Adipocyte (in vitro differentiated cells): ENCODE data around the gene PRKAG1.

Source experiments
- DNase-seq: peaks from one replicate; pipeline ENCODE4 v3.0.0-alpha.2; 2015; ENCODE audit warnings: low read depth
- H3K27me3 ChIP-seq: replicated peaks from 2 replicates; pipeline ENCODE4 v1.7.0; 2013; ENCODE audit warnings: mild to moderate bottlenecking, low read length, moderate library complexity; ENCODE audit not compliant: control insufficient read depth, insufficient read depth
- H3K36me3 ChIP-seq: 2 replicates; pipeline ENCODE4 v1.7.0; 2013; ENCODE audit warnings: low read length, mild to moderate bottlenecking, moderate library complexity; ENCODE audit not compliant: control insufficient read depth, insufficient read depth, severe bottlenecking
- H3K4me1 ChIP-seq: 2 replicates; pipeline ENCODE4 v1.7.0; 2013; ENCODE audit warnings: mild to moderate bottlenecking, low read length, moderate library complexity; ENCODE audit not compliant: control insufficient read depth, insufficient read depth
- H3K4me3 ChIP-seq: 2 replicates; pipeline ENCODE4 v1.7.0; 2013; ENCODE audit warnings: mild to moderate bottlenecking, low read length, moderate library complexity
- H3K9ac ChIP-seq: 2 replicates; pipeline ENCODE4 v1.7.0; 2013; ENCODE audit warnings: mild to moderate bottlenecking, low read length, moderate library complexity
- H3K9me3 ChIP-seq: 2 replicates; pipeline ENCODE4 v1.7.0; 2013; ENCODE audit warnings: mild to moderate bottlenecking, low read length, moderate library complexity; ENCODE audit not compliant: control insufficient read depth

The PRKAG1 gene

DNA sequence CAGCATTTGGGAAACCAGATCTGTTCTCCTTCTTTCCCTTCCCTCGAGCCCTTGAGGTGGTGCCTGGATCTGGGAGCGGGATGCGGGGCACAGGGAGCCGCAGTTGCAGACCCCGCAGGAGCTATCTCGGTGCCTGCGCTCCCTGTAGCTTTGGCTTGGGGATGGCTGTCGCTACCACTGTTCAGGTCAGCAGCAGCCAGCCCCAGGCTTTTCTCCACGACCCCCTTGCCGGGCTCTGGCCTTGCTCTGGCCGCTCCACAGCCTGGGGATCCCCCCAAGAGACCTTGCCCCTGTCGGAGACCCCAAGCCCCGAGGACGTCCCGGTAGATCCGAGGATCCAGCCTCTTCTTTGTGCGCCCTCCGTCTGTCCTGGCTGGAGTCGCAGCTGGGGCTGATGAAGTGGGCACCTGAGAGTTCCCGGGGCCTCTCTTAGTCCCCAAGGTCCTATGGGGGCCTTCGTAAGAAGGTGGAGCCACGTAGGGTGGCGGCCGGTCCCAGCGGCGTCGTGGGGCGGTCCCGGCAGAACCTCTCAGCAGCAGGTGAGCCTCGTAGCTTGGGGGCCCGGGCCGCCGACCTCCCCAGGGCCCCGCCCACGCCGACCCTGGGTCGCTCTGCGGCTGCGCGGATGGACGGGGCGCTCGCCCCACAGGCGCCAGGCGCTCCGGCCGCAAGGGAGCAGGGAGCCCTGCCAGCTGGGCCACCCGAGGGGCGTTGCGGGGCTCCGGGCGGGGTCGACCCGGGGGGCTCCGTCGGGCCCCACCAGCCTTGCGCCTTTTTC lies 20.7 kb downstream of the PRKAG1 start:
- H3K27me3 ChIP-seq, result peaks cover 16% of the 10 kb centered on the region
- peaks cover 18% of the 10 kb centered on the region for H3K4me1 ChIP-seq
- H3K4me3 ChIP-seq, result peak overlapping the region; percentile 68
- H3K9ac ChIP-seq, result no peak overlapping the region
- no peak for DNase-seq
- peaks cover 24% of the 10 kb centered on the region for H3K36me3 ChIP-seq
- no peaks in the 10 kb centered on the region for H3K9me3 ChIP-seq

DNA sequence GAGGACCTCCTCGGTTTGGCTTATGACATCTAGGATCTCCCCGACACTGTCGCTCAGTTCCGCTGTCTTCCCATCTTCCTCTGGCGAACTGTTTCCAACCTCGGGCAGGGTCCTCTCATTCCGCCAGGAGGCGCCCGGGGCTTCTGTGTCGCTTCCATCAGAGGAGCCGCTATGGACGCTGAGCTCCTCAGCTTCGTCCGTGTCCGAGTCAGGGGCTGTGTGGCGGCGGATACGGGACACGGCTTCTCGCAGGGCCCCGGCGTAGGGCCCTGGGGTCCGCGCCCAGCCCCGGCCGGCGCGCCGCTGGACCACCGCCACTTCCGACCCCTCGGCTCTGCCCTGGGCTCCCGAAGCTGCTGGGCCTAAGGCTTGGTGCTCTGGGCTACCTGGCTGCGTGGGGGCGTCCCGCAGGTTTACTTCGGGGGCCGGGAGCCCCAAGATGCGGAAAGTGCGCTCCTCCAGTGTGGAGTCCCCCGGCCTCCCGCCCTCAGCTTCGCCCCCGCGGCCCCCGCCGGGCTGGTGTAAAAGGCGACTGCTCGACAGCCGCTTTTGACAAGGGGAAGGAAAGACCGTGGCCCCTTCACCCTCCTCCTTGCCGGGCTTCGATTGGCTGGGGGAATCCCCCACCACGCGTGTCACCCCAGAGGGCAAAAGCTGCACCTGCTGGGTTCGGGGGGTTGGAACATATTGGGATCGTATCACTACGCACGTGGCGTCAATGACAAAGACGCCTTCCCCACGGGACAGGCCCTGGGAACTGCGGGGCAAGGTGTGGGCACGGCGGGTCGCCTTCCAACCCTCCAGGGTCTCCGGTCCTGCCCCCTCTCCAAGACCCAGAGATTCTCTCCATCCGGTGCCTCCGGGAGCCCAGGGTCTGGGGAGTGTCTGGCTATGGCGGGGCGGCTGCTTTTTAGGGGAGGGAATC lies 21.5 kb downstream of the PRKAG1 start:
- Histone ChIP-seq H3K36me3 (peaks cover 16% of the 10 kb centered on the region), H3K4me1 (peaks cover 18% of the 10 kb centered on the region), H3K9me3 (no peaks in the 10 kb centered on the region), H3K27me3 (peaks cover 18% of the 10 kb centered on the region), H3K4me3 (peak overlapping the region; percentile 60), H3K9ac (no peak overlapping the region)
- peak; percentile 87 for DNase-seq

DNA sequence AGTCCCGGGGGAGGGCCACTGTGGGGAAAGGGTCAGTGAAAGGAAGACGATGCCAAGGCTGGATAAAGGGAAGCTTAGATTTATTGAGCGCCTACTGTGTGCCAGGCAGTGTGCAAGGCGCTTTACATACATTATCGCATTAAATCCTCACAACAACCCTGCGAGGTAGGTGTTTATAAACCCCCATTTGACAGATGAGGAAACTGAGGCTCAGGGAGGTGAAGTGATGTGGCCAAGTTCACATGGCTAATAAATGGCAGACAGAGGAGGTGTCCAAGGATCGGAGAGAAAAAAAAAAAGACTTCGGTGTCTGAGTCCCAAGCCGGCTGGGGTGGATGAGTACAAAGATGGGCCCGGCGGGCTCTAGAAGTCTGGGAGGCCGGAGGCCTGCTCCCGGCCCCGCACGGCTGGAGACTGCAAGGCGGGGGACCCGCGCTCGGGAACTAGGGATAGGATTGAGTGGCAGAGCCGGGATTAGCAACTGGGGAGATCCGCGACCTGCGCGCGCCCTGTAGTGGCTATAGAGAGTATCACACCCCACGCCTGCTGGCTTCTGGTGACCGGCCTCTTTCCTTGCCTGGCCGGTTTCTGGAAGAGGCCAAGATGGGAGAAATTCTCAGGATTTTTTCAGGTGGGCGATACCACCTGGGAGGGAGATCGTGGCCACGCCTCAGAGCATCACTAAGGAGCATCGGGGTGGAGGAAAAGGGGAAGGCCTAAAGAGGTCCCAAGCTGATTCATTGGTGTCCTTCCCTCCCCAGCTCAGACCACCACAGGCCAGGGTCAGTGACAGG lies 23.3 kb downstream of the PRKAG1 start:
- peak; percentile 94 for DNase-seq
- H3K9me3 ChIP-seq, result no peaks in the 10 kb centered on the region
- peak overlapping the region; percentile 38 for H3K9ac ChIP-seq
- peak overlapping the region; percentile 66 for H3K4me3 ChIP-seq
- peaks cover under 1% of the 10 kb centered on the region for H3K36me3 ChIP-seq
- H3K4me1 ChIP-seq, result peaks cover 15% of the 10 kb centered on the region
- H3K27me3 ChIP-seq, result peaks cover 29% of the 10 kb centered on the region

DNA sequence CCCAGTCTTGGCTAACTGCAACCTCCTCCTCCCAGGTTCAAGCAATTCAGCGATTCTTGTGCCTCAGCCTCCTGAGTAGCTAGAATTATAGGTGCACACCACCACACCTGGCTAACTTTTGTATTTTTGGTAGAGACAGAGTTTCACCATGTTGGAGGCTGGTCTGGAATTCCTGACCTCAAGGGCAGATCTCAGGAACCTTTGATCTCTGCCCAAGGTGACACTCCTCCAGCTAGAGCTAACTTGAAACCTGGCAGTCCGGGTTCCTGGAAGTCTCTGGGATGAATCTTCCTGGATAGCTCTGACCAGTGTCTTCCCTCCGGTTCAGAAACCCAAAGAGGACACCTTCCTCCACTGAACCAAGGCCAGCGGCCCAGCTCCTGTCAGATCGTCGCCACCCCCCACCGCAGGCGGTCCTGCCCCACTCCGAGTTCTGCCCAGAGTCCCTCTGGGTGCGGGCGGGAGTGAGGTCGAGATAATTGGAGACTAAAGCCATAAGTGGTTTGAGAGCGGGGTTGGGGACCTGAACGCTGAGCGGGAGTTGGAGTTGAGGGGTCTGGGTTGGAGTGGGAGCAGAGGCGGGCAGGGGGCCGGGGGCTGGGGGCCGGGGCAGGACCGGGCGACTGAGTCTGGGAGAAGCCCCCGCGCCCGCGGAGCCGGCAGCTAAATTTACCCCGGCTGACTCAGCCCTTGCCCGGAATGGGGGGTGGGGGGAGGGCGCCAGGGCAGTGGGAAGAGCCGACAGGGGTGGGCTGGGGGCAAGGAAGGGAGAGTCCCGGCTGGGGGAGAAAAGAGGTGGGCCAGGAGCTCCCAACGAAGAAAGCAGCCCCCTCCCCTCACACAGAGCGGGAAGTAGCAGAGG lies 24.1 kb downstream of the PRKAG1 start:
- peaks cover 7% of the 10 kb centered on the region for H3K4me1 ChIP-seq
- no peak overlapping the region for H3K4me3 ChIP-seq
- H3K27me3 ChIP-seq, result peaks cover 35% of the 10 kb centered on the region
- DNase-seq, result no peak
- H3K9ac ChIP-seq, result no peak overlapping the region
- no peaks in the 10 kb centered on the region for H3K36me3 ChIP-seq
- no peaks in the 10 kb centered on the region for H3K9me3 ChIP-seq

DNA sequence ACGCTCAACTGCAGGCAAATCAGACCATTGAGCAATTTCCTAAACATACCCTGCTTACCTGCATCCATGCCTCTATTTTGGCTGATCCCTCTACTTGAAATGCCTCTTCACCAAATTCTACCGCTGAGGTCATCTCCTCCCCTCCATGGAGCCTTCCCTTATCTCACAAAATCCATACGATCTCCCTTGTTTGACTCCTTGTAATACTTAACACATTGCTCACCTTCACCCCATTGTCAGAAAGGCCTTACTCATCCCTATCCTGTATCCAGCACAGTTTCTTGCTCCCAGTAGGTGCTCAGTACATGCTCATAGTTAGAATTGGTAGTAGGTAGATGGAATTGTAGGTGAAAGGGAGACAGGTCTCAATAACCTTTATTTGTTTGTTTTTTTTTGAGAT lies 24.8 kb downstream of the PRKAG1 start:
- H3K27me3 ChIP-seq, result peaks cover 42% of the 10 kb centered on the region
- H3K9ac ChIP-seq, result no peak overlapping the region
- H3K4me3 ChIP-seq, result no peak overlapping the region
- peaks cover 4% of the 10 kb centered on the region for H3K4me1 ChIP-seq
- no peak for DNase-seq
- H3K9me3 ChIP-seq, result no peaks in the 10 kb centered on the region
- no peaks in the 10 kb centered on the region for H3K36me3 ChIP-seq

DNA sequence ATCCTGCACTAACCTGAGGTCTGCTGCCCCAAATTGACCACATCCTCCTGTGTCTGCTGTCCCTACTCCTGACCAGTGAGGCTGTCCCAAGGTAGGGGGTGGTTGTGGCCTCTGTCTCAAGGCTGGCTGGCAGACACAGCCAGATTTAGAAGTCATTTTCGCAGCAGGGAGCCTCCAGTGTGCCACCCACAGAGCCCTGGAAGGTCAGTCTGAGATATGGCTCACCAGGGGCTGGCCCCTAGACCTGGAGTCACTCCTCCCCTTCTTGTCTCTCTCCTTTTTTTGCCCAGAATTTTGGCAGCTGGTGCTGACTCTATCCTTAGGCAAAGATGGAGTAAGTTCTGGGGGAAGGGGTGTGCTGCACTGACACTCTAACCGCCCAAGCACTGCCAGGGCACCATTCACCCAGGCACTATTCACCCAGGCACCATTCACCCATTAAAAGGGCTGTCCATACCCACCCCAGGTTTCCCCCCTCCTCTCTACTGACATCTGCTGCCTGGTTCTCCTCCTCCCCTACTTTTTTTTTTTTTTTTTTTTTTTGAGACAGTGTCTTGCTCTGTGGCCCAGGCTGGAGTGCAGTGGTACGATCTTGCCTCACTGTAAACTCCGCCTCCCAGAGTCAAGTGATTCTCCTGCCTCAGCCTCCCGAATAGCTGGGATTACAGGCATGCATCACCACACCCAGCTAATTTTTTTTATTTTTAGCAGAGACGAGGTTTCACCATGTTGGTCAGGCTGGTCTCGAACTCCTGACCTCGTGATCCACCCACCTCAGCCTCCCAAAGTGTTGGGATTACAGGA lies 27.1 kb downstream of the PRKAG1 start:
- Histone ChIP-seq H3K36me3 (no peaks in the 10 kb centered on the region), H3K9ac (no peak overlapping the region), H3K9me3 (no peaks in the 10 kb centered on the region), H3K4me1 (no peaks in the 10 kb centered on the region), H3K27me3 (peaks cover 62% of the 10 kb centered on the region), H3K4me3 (no peak overlapping the region)
- DNase-seq, result no peak

DNA sequence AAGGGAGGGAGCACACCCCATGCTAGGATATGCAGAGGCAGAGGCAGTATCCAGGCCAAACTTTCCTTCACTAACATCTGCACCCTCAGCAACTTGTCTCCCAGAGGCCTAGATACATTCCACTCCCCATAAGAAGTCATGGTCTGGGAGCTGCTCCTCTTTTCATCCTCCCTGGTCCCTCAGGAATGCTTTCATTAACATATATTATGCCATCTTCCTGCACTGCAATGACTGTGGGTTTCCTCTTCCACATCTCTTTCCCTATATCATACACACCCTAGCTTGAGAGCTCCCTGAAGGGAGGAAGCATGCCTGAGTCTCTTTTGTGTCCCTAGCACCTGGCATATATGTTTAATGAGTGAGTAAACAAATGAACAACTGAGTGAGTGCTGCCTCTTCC lies 28.0 kb downstream of the PRKAG1 start:
- H3K36me3 ChIP-seq, result no peaks in the 10 kb centered on the region
- DNase-seq, result no peak
- peaks cover 71% of the 10 kb centered on the region for H3K27me3 ChIP-seq
- no peak overlapping the region for H3K9ac ChIP-seq
- H3K4me1 ChIP-seq, result no peaks in the 10 kb centered on the region
- no peak overlapping the region for H3K4me3 ChIP-seq
- H3K9me3 ChIP-seq, result no peaks in the 10 kb centered on the region

DNA sequence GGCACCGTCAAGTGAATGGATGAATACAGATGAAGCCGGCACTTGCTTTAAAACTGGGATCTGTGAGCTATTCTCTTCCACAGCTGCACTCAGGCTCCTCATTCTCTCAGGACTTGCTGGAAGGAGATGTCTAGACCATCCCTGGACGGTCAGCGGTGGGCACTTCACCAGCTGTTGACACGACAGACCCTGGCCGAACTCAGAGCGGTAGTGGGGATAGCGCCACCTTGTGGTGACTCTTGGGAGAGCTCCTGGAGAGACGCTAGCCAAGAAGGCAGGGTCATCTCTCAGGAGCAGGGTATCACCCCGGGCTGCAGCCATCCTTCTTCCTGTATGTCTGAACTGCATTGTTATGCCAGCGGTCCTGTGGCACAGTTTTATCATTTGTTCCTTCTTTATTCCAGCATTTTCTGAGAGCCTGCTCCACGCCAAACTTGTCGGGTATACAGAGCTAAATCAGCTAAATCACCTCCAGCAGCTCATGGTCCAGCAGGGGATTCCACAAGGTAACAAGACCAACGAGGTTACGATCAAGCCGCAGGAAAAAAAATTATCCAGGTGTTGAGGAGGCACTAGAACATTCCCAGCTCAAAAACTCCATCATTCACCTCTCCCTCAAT lies 30.4 kb downstream of the PRKAG1 start:
- H3K27me3 ChIP-seq, result peaks cover 76% of the 10 kb centered on the region
- no peak overlapping the region for H3K4me3 ChIP-seq
- no peak overlapping the region for H3K9ac ChIP-seq
- DNase-seq, result peak; percentile 81
- H3K9me3 ChIP-seq, result no peaks in the 10 kb centered on the region
- H3K36me3 ChIP-seq, result no peaks in the 10 kb centered on the region
- H3K4me1 ChIP-seq, result no peaks in the 10 kb centered on the region

DNA sequence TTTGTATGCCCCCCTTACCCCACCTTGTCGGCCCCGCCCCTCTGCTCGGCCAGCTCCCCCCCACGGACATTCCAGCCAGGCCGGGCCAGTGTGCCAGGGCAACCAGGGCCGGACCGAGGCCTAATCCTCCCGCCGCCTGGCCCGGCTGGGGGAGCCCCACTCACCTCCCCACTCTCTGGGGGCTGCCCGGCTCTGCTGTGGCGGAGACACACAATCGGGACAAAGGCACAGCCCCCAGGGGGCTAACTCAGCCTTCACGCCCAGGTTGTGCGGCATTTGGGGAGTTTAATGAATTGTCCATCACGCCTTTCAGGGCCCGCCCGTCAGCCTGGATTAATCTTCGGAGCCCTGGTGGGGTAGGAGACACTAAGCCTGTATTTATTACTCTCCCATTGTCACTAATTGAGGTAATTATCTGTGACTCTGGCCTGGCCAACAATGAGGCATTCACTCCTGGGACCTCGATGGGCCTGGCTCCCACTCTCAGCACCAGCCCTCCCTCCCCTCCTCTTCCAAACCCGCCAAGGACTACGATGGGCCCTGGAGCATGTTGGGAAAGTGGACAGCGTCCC lies 31.8 kb downstream of the PRKAG1 start:
- no peak overlapping the region for H3K4me3 ChIP-seq
- no peak overlapping the region for H3K9ac ChIP-seq
- DNase-seq, result no peak
- no peaks in the 10 kb centered on the region for H3K4me1 ChIP-seq
- no peaks in the 10 kb centered on the region for H3K36me3 ChIP-seq
- peaks cover 84% of the 10 kb centered on the region for H3K27me3 ChIP-seq
- H3K9me3 ChIP-seq, result no peaks in the 10 kb centered on the region
